ENCODE measurements around the gene RCC1.

GRCh38 chr1:28580722-28581530 lies 75.1 kb downstream of the RCC1 start:
- TF ChIP-seq CTCF (conservative IDR thresholded peaks at IDR 0.05; ENCODE audit: low read depth in 2 of 2) (peak in 1 of 2 experiments; percentile 37; a peak in 3 of 4 replicates), EZH2 (IDR thresholded peaks at IDR 0.05; ENCODE audit: low read depth, unreplicated experiment) (no peak), POLR2AphosphoS5 (IDR thresholded peaks at IDR 0.05; ENCODE audit: low read depth) (peak; percentile 41; the same call in 1 of the 2 replicates), REST (IDR thresholded peaks at IDR 0.05; ENCODE audit: unreplicated experiment) (no peak), EZH2phosphoT487 (IDR thresholded peaks at IDR 0.05; ENCODE audit: unreplicated experiment) (no peak), CREB1 (CRISPR knock-in tag; IDR thresholded peaks at IDR 0.05; ENCODE audit: low read depth) (no peak), JUNB (IDR thresholded peaks at IDR 0.05; ENCODE audit: unreplicated experiment) (no peak), ZNF114 (CRISPR knock-in tag; IDR thresholded peaks at IDR 0.05) (no peak)

All from GM23338 (cell line).